Measurements from ENCODE around the gene CD84.

DNA sequence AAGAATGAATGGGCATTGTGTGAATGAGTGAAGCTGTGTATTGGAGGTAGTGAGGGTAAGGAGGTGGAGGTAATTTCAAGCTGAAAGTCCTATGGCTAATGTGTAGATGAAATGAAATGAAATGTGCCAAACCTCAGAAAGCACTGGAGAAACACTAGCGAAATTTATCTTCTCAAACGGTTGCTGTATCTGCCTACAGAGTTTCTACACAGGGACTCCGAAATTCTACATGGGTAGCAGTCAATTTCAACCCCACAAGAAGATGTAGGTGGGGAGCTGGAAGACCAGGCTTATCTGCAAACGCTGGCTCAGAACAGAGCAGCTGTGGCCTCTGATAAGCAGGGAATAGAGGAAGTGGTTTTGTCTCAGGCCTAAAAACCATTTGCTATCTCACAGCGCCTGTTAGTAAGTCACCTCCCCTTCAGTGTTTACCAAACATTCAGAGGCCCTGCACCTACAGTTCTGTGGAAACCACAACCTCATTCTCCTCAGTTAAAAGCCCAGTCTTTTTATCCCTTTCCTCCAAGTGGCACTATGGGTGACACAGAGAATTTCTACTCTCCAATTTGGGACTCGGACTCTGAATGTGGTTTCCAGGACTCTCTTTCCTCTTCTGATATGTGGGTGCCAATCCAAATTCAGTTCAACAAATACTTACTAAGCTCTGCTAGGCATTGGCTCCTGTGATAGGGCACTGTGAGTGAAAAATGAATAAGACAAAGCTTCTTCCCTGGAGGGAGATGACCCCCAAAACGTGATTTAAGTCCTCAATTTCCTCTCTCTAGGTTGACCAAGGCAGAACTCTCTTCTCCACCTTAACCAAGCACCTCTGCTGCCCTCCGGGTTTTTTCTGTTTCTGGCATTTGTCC lies 39.1 kb downstream of the CD84 start:
- TF ChIP-seq, protein P1, sequence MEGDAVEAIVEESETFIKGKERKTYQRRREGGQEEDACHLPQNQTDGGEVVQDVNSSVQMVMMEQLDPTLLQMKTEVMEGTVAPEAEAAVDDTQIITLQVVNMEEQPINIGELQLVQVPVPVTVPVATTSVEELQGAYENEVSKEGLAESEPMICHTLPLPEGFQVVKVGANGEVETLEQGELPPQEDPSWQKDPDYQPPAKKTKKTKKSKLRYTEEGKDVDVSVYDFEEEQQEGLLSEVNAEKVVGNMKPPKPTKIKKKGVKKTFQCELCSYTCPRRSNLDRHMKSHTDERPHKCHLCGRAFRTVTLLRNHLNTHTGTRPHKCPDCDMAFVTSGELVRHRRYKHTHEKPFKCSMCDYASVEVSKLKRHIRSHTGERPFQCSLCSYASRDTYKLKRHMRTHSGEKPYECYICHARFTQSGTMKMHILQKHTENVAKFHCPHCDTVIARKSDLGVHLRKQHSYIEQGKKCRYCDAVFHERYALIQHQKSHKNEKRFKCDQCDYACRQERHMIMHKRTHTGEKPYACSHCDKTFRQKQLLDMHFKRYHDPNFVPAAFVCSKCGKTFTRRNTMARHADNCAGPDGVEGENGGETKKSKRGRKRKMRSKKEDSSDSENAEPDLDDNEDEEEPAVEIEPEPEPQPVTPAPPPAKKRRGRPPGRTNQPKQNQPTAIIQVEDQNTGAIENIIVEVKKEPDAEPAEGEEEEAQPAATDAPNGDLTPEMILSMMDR (IDR thresholded peaks at IDR 0.05): no peak
- no peak for TF ChIP-seq POLR2AphosphoS5 (IDR thresholded peaks at IDR 0.05)
- TF ChIP-seq POLR2A (IDR thresholded peaks at IDR 0.05): no peak

Measured in prostate gland (tissue), 2 donors.